ENCODE data around the gene PDE8B. TPM values are rescaled to one million over a fixed set of nuclear protein-coding genes. Genes with fewer than 3 reads are reported as not detected.

The PDE8B gene
- total RNA-seq, 1 donor from 2014 or later, result 2.0 TPM

- no peak overlapping the region for H3K4me3 Mint-ChIP-seq (ENCODE audit: unreplicated experiment)
- no peaks in the 10 kb centered on the region for H3K27me3 Mint-ChIP-seq (ENCODE audit: unreplicated experiment)
- H3K27ac Mint-ChIP-seq (ENCODE audit: unreplicated experiment), result no peak overlapping the region
- no peak for TF ChIP-seq CTCF (IDR thresholded peaks at IDR 0.05)
- H3K9me3 Mint-ChIP-seq (ENCODE audit: unreplicated experiment), result no peaks in the 10 kb centered on the region
- H3K4me1 Mint-ChIP-seq (ENCODE audit: unreplicated experiment), result peaks cover 9% of the 10 kb centered on the region
- no peak for DNase-seq (ENCODE audit: extremely low spot score, unreplicated experiment)
- H3K36me3 Mint-ChIP-seq (ENCODE audit: unreplicated experiment), result no peaks in the 10 kb centered on the region
Measured at GRCh38 chr5:77368367-77368766, 157.9 kb downstream of the PDE8B start.

GRCh38 chr5:77369566-77369965 lies 159.1 kb downstream of the PDE8B start:
- Mint-ChIP-seq H3K27ac (ENCODE audit: unreplicated experiment) (no peak overlapping the region), H3K27me3 (ENCODE audit: unreplicated experiment) (no peaks in the 10 kb centered on the region), H3K36me3 (ENCODE audit: unreplicated experiment) (no peaks in the 10 kb centered on the region), H3K4me1 (ENCODE audit: unreplicated experiment) (peaks cover 9% of the 10 kb centered on the region), H3K4me3 (ENCODE audit: unreplicated experiment) (no peak overlapping the region), H3K9me3 (ENCODE audit: unreplicated experiment) (no peaks in the 10 kb centered on the region)
- no peak for TF ChIP-seq CTCF (IDR thresholded peaks at IDR 0.05)
- no peak for DNase-seq (ENCODE audit: extremely low spot score, unreplicated experiment)

DNA sequence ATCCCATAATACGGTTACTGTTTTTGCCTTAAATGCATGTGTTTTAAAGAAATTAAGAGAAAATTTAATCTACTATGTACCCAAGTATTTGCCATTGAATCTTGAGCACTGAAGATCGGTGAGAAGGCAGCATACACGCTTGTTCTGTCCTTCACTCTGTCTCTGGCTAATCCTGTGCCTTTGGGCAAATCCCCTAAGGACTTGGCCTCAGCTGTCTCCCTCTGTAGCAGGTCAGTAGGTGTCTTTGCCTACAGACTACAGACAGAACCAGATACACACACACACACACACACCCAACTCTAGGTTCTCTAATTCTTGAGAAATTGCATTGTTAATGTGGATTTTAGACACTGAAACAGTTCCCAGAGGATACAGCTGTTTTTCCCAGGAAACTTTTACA lies 164.2 kb downstream of the PDE8B start:
- Mint-ChIP-seq H3K27me3 (ENCODE audit: unreplicated experiment) (no peaks in the 10 kb centered on the region), H3K4me1 (ENCODE audit: unreplicated experiment) (no peaks in the 10 kb centered on the region), H3K27ac (ENCODE audit: unreplicated experiment) (no peak overlapping the region), H3K36me3 (ENCODE audit: unreplicated experiment) (no peaks in the 10 kb centered on the region), H3K4me3 (ENCODE audit: unreplicated experiment) (no peak overlapping the region), H3K9me3 (ENCODE audit: unreplicated experiment) (no peaks in the 10 kb centered on the region)
- no peak for TF ChIP-seq CTCF (IDR thresholded peaks at IDR 0.05)
- DNase-seq (ENCODE audit: extremely low spot score, unreplicated experiment), result no peak

GRCh38 chr5:77376609-77377300 lies 166.3 kb downstream of the PDE8B start:
- Mint-ChIP-seq H3K9me3 (ENCODE audit: unreplicated experiment) (no peaks in the 10 kb centered on the region), H3K27ac (ENCODE audit: unreplicated experiment) (no peak overlapping the region), H3K27me3 (ENCODE audit: unreplicated experiment) (no peaks in the 10 kb centered on the region), H3K4me3 (ENCODE audit: unreplicated experiment) (no peak overlapping the region), H3K4me1 (ENCODE audit: unreplicated experiment) (no peaks in the 10 kb centered on the region), H3K36me3 (ENCODE audit: unreplicated experiment) (no peaks in the 10 kb centered on the region)
- no peak for TF ChIP-seq CTCF (IDR thresholded peaks at IDR 0.05)
- no peak for DNase-seq (ENCODE audit: extremely low spot score, unreplicated experiment)

- no peak overlapping the region for H3K4me3 Mint-ChIP-seq (ENCODE audit: unreplicated experiment)
- H3K36me3 Mint-ChIP-seq (ENCODE audit: unreplicated experiment), result no peaks in the 10 kb centered on the region
- no peaks in the 10 kb centered on the region for H3K4me1 Mint-ChIP-seq (ENCODE audit: unreplicated experiment)
- H3K27ac Mint-ChIP-seq (ENCODE audit: unreplicated experiment), result no peak overlapping the region
- no peaks in the 10 kb centered on the region for H3K27me3 Mint-ChIP-seq (ENCODE audit: unreplicated experiment)
- no peak for TF ChIP-seq CTCF (IDR thresholded peaks at IDR 0.05)
- no peaks in the 10 kb centered on the region for H3K9me3 Mint-ChIP-seq (ENCODE audit: unreplicated experiment)
- DNase-seq (ENCODE audit: extremely low spot score, unreplicated experiment), result no peak
Measured at GRCh38 chr5:77379558-77380061, 169.1 kb downstream of the PDE8B start.

All from osteocyte (in vitro differentiated cells).